H1 (cell line): ENCODE results near the gene P2RX7. TPM values are rescaled to one million over a fixed set of nuclear protein-coding genes. Genes with fewer than 3 reads are reported as not detected.

Experiments
- CTCF ChIA-PET: fragments of 300-600 bp; sonication (Branson Sonifier 250); formaldehyde crosslinking; loops from one replicate; lab custom pipeline; 2021; ENCODE audit not compliant: partially characterized antibody; lab: Charles Lee
- POLR2A ChIA-PET: fragments of 300-600 bp; sonication (Branson Sonifier 250); formaldehyde crosslinking; loops from one replicate; lab custom pipeline; 2021; ENCODE audit warnings: inconsistent platforms; ENCODE audit not compliant: partially characterized antibody; lab: Charles Lee
- DNase-seq, 2 experiments: peaks; one replicate each; pipeline versions ENCODE4 v3.0.0 to v3.0.0-alpha.2; 2010 to 2022; ENCODE audit warnings: low spot score in 2 of 2, low read depth in 1 of 2, mixed read lengths in 1 of 2
- FAIRE-seq: peaks from 2 replicates; lab custom pipeline; 2011; peaks lifted over from hg19 to GRCh38; lab: Jason Lieb, UNC
- H2AFZ ChIP-seq: 2 replicates; pipeline ENCODE4 v1.8.1; 2012; ENCODE audit warnings: low read length, inconsistent platforms
- H2AK5ac ChIP-seq: 2 replicates; pipeline ENCODE4 v1.6.1; 2013; ENCODE audit warnings: low read depth, low read length
- H2BK120ac ChIP-seq: replicated peaks from 2 replicates; pipeline ENCODE3; 2013; ENCODE audit warnings: low read depth, low read length, inconsistent platforms
- H2BK12ac ChIP-seq: 2 replicates; pipeline ENCODE4 v1.6.1; 2013; ENCODE audit warnings: low read depth, low read length
- H2BK15ac ChIP-seq: 2 replicates; pipeline ENCODE4 v1.6.1; 2013; ENCODE audit warnings: low read length
- H2BK20ac ChIP-seq: 2 replicates; pipeline ENCODE4 v1.6.1; 2013; ENCODE audit warnings: low read length
- H2BK5ac ChIP-seq: 2 replicates; pipeline ENCODE4 v1.6.1; 2013; ENCODE audit warnings: low read depth, low read length
- H3K14ac ChIP-seq: 2 replicates; pipeline ENCODE4 v1.6.1; 2013; ENCODE audit warnings: inconsistent platforms; ENCODE audit not compliant: insufficient read length
- H3K18ac ChIP-seq: 2 replicates; pipeline ENCODE4 v1.6.1; 2013; ENCODE audit warnings: low read length; ENCODE audit errors: extremely low read depth
- H3K23ac ChIP-seq: 2 replicates; pipeline ENCODE4 v1.6.1; 2013; ENCODE audit warnings: inconsistent platforms; ENCODE audit not compliant: insufficient read length
- H3K23me2 ChIP-seq: 2 replicates; pipeline ENCODE4 v1.6.1; 2013; ENCODE audit warnings: low read depth, low read length
- H3K27ac ChIP-seq: 2 replicates; pipeline ENCODE4 v1.6.1; 2011; ENCODE audit warnings: low read depth, low read length, inconsistent platforms
- H3K27me3 ChIP-seq, 4 experiments: replicated peaks in 1 of 4; 1 replicate in 1 of 4; 2 replicates in 3 of 4; pipeline versions ENCODE4 v1.6.1 to v1.8.1; 2011 to 2013; ENCODE audit warnings: low read length in 3 of 4, mild to moderate bottlenecking in 3 of 4, inconsistent platforms in 2 of 4, mixed read lengths in 2 of 4, moderate library complexity in 1 of 4; ENCODE audit not compliant: control insufficient read depth in 3 of 4, insufficient read depth in 3 of 4; ENCODE audit errors: extremely low read depth in 1 of 4
- H3K36me3 ChIP-seq, 4 experiments: 2 replicates each; pipeline versions ENCODE4 v1.6.1 to v1.8.1; 2011 to 2013; ENCODE audit warnings: mild to moderate bottlenecking in 4 of 4, low read length in 3 of 4, moderate library complexity in 2 of 4, control low read depth in 1 of 4, inconsistent platforms in 1 of 4; ENCODE audit not compliant: insufficient read depth in 4 of 4, control insufficient read depth in 2 of 4
- H3K4ac ChIP-seq: replicated peaks from 2 replicates; pipeline ENCODE3; 2013; ENCODE audit warnings: low read length, low read depth, mixed read lengths, inconsistent platforms; ENCODE audit not compliant: insufficient read length
- H3K4me1 ChIP-seq, 4 experiments: replicated peaks in 1 of 4; 1 replicate in 1 of 4; 2 replicates in 3 of 4; pipeline versions ENCODE4 v1.6.1 to v1.8.1; 2011 to 2013; ENCODE audit warnings: low read length in 3 of 4, inconsistent platforms in 2 of 4, mixed read lengths in 1 of 4; ENCODE audit not compliant: insufficient read depth in 4 of 4, control insufficient read depth in 3 of 4
- H3K4me2 ChIP-seq, 2 experiments: 2 replicates each; pipeline versions ENCODE4 v1.6.1 to v1.8.1; 2011 to 2013; ENCODE audit warnings: low read depth in 2 of 2, low read length in 2 of 2, control low read depth in 1 of 2, inconsistent platforms in 1 of 2, mild to moderate bottlenecking in 1 of 2; ENCODE audit not compliant: insufficient read depth in 1 of 2
- H3K4me3 ChIP-seq, 4 experiments: fragments of 200-600, 300-600 bp in 1 of 4; sonication (generic), shearing (Covaris generic), sonication (Bioruptor Twin) in 1 of 4; 2 replicates each; pipeline versions ENCODE4 v1.5.1 to v1.8.1; 2011 to 2016; ENCODE audit warnings: low read length in 4 of 4, low read depth in 3 of 4, control low read depth in 2 of 4, inconsistent platforms in 2 of 4, mild to moderate bottlenecking in 2 of 4, mixed read lengths in 1 of 4, moderate library complexity in 1 of 4; ENCODE audit not compliant: insufficient read depth in 2 of 4; ENCODE audit errors: extremely low read depth in 1 of 4
- H3K56ac ChIP-seq: replicated peaks from 2 replicates; pipeline ENCODE3; 2013; ENCODE audit warnings: low read depth, mild to moderate bottlenecking, mixed read lengths, low read length, inconsistent platforms; ENCODE audit not compliant: insufficient read length
- H3K79me1 ChIP-seq: 2 replicates; pipeline ENCODE4 v1.6.1; 2013; ENCODE audit warnings: low read depth, low read length, control low read depth
- H3K79me2 ChIP-seq, 2 experiments: 2 replicates each; pipeline versions ENCODE4 v1.6.1 to v1.8.1; 2012 to 2013; ENCODE audit warnings: low read length in 2 of 2, mild to moderate bottlenecking in 2 of 2, inconsistent platforms in 1 of 2; ENCODE audit not compliant: insufficient read depth in 2 of 2, control insufficient read depth in 1 of 2
- H3K9ac ChIP-seq, 4 experiments: replicated peaks in 1 of 4; 1 replicate in 1 of 4; 2 replicates in 3 of 4; pipeline versions ENCODE4 v1.6.1 to v1.8.1; 2011 to 2013; ENCODE audit warnings: low read depth in 3 of 4, low read length in 3 of 4, control low read depth in 2 of 4, mild to moderate bottlenecking in 2 of 4, moderate library complexity in 2 of 4, inconsistent platforms in 1 of 4; ENCODE audit errors: extremely low read depth in 1 of 4
- H3K9me3 ChIP-seq, 2 experiments: 2 replicates each; pipeline versions ENCODE4 v1.6.1 to v1.8.1; 2012 to 2013; ENCODE audit warnings: mild to moderate bottlenecking in 2 of 2, moderate library complexity in 2 of 2, control low read depth in 1 of 2, inconsistent platforms in 1 of 2, low read depth in 1 of 2, low read length in 1 of 2, mixed read lengths in 1 of 2; ENCODE audit not compliant: insufficient read depth in 2 of 2
- H4K20me1 ChIP-seq, 2 experiments: replicated peaks in 1 of 2; 2 replicates each; pipeline versions ENCODE3 to v1.8.1; 2011 to 2013; ENCODE audit warnings: inconsistent platforms in 2 of 2, low read length in 2 of 2, mild to moderate bottlenecking in 1 of 2; ENCODE audit not compliant: insufficient read depth in 2 of 2, control insufficient read depth in 1 of 2
- H4K5ac ChIP-seq: 2 replicates; pipeline ENCODE4 v1.6.1; 2013; ENCODE audit warnings: low read length, low read depth, mixed read lengths, inconsistent platforms; ENCODE audit not compliant: insufficient read length
- H4K8ac ChIP-seq: 2 replicates; pipeline ENCODE4 v1.8.0; 2013; ENCODE audit warnings: mild to moderate bottlenecking, moderate library complexity, low read length, inconsistent platforms; ENCODE audit not compliant: insufficient read depth; ENCODE audit errors: extremely low read depth
- H4K91ac ChIP-seq: replicated peaks from 2 replicates; pipeline ENCODE3; 2013; ENCODE audit warnings: low read length, mixed read lengths, inconsistent platforms; ENCODE audit not compliant: insufficient read length
- CTBP2 ChIP-seq: IDR thresholded peaks from 2 replicates; pipeline ENCODE4 v1.7.0; 2011; ENCODE audit warnings: borderline replicate concordance, mild to moderate bottlenecking, moderate library complexity, mixed read lengths, low read length; ENCODE audit not compliant: insufficient read depth, insufficient read length
- FOSL1 ChIP-seq: IDR thresholded peaks from 2 replicates; pipeline ENCODE4 v1.6.1; 2011; ENCODE audit warnings: mild to moderate bottlenecking, low read depth, low read length, moderate library complexity; ENCODE audit not compliant: insufficient read depth
- NRF1 ChIP-seq: IDR thresholded peaks from 2 replicates; pipeline ENCODE4 v1.6.1; 2011; ENCODE audit warnings: mild to moderate bottlenecking, low read depth, low read length, improper control_type of control experiment
- RBBP5 ChIP-seq: IDR thresholded peaks from 2 replicates; pipeline ENCODE4 v1.7.1; 2012; ENCODE audit warnings: low read depth, mild to moderate bottlenecking, inconsistent platforms, low read length, moderate library complexity, borderline replicate concordance
- SAP30 ChIP-seq: fragments of 300-600 bp; sonication (generic); IDR thresholded peaks from 2 replicates; pipeline ENCODE4 v1.7.1; 2012; ENCODE audit warnings: low read length, moderate library complexity, mild to moderate bottlenecking, inconsistent platforms; ENCODE audit not compliant: insufficient read depth, insufficient replicate concordance
- SP1 ChIP-seq: IDR thresholded peaks from 2 replicates; pipeline ENCODE4 v1.6.1; 2011; ENCODE audit warnings: low read depth, low read length
- WGBS, 2 experiments: shearing (Covaris generic) in 1 of 2; methylation state at CpG; one replicate each; pipeline versions ENCODE4 v1.1.6 to v1.1.7; 2013 to 2015; ENCODE audit warnings: low lambda C conversion rate in 2 of 2, mixed read lengths in 2 of 2, inconsistent platforms in 1 of 2, low coverage in 1 of 2, missing lambda C conversion rate in 1 of 2; ENCODE audit not compliant: insufficient replicate concordance in 2 of 2, insufficient coverage in 1 of 2, insufficient read length in 1 of 2; ENCODE audit errors: extremely low coverage in 1 of 2, missing lambda C conversion rate in 1 of 2; 5-methylcytosine and 5-hydroxymethylcytosine counted together
- polyA plus RNA-seq, 7 experiments: library from polyadenylated mRNA; depleted of rRNA in 3 of 7; stranded (reverse) in 5 of 7; unstranded in 2 of 7; fragments of >200 nt in 5 of 7; fragments of 200-250 nt in 2 of 7; gene quantifications; 1 replicate in 5 of 7; 2 replicates in 1 of 7; 4 replicates in 1 of 7; pipeline versions ENCODE4 v1.2.1 to v1.2.3, GENCODE V29; 2011 to 2013; ENCODE audit warnings: missing spikeins in 2 of 7, mixed read lengths in 2 of 7
- total RNA-seq: library from RNA; stranded (reverse); fragmentation: NEBNext Ultra II Directional; extraction: Animal tissue kit (Norgen Biotek cat#: 25700); gene quantifications from 2 replicates; pipeline ENCODE4 v1.2.1, GENCODE V29; 2021
- TF ChIP-seq, protein P1 (sequence below): IDR thresholded peaks from 2 replicates; pipeline ENCODE4 v1.6.1; 2012; ENCODE audit warnings: inconsistent platforms

Gene P2RX7
- total and polyA plus RNA-seq, 2 of the 8 experiments (the other 6 are each of a cell fraction or from before 2014, with no cell fraction given) = 0.38 to 0.56 TPM

DNA sequence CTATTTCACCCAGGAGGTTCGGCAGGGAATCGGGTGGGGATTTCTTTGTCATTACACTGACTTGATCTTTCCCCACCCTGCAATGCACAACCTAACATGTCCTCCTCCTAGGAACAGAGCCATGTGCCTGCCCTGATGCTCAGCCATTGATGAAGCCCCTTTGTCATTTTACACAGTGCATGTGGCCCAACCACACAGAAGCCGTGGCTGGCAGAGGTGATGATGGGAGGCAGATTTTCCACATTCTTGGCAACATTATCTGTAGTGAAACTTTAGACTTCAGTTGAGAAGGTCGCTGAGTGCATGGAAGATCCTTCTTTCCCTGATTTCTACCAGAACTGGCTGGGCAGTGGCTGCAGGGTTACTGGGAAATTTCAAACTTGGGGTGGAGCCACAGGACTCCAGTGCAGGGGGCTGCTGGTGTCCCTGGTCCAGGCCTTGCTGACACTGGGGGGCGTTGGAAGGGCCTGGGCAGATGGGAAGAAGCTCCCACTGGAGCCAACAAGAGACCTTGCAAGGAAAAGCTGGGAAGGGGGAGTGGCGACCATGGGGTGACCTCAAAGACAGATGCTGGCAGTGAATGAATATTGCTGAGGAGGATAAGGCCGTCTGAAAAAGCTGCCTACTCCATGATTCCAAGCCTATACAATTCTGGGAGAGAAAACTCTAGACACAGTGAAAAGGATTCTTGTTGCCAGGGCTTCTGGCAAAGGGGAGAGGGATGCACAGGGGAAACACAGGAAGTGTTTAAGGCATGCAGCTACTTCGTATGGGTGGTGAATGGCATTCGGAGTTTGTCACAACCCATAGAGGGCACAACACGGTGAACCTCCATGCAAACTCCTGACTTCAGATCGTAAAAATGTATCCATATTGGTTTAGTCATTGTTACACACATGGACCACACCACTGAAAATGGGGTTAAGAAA, 41.8 kb upstream of the P2RX7 start:
- ChIA-PET POLR2A (interaction anchor here (0.6 kb wide), 1 partner anchor 31 kb away, joined by 3 read pairs; no protein-coding TSS in a partner anchor), CTCF (interaction anchor here (0.5 to 1.6 kb wide), 4 partner anchors 10 to 119 kb away, joined by 3 to 7 read pairs (median 4); no protein-coding TSS in a partner anchor)
- no peak overlapping the region for H3K27ac ChIP-seq
- H3K9me3 ChIP-seq = no peaks in the 10 kb centered on the region; a peak in 1 of 4 replicates
- H3K4ac ChIP-seq = no peak overlapping the region
- no peak overlapping the region for H2AFZ ChIP-seq
- H3K79me2 ChIP-seq = no peaks in the 10 kb centered on the region
- no peak overlapping the region for H3K56ac ChIP-seq
- no peak overlapping the region for H3K18ac ChIP-seq
- H4K91ac ChIP-seq = no peak overlapping the region
- no peak overlapping the region for H4K5ac ChIP-seq
- no peak overlapping the region for H2AK5ac ChIP-seq
- no peak overlapping the region for H2BK12ac ChIP-seq
- H2BK20ac ChIP-seq = no peak overlapping the region
- no peak overlapping the region for H2BK15ac ChIP-seq
- DNase-seq = no peak
- no peak overlapping the region; the same call in 1 of the 2 replicates for H2BK5ac ChIP-seq
- H3K14ac ChIP-seq = no peak overlapping the region
- H2BK120ac ChIP-seq = no peak overlapping the region
- peaks cover 4% of the 10 kb centered on the region; the same call in 1 of the 2 replicates for H3K23me2 ChIP-seq
- peaks cover 0 to 7% (median under 1%) of the 10 kb centered on the region in 4 experiments; a peak in 1 of 7 replicates for H3K4me1 ChIP-seq
- no peak overlapping the region for H3K23ac ChIP-seq
- TF ChIP-seq NRF1 (no peak), SAP30 (no peak), FOSL1 (no peak), CTBP2 (no peak), SP1 (no peak), RBBP5 (no peak)
- TF ChIP-seq, protein P1, sequence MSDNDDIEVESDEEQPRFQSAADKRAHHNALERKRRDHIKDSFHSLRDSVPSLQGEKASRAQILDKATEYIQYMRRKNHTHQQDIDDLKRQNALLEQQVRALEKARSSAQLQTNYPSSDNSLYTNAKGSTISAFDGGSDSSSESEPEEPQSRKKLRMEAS = 0 out of 2 replicates have a peak, but pooled peaks have one; percentile 15
- TF ChIP-seq, all 59 proteins: peak for 1
- Histone ChIP-seq H3K27me3 (peaks cover 0 to 7% (median 5%) of the 10 kb centered on the region in 4 experiments; a peak in 6 of 7 replicates), H3K36me3 (no peaks in the 10 kb centered on the region), H3K4me3 (no peak overlapping the region), H4K8ac (no peak overlapping the region; the same call in 1 of the 2 replicates), H3K9ac (no peak overlapping the region), H3K4me2 (no peak overlapping the region), H4K20me1 (no peaks in the 10 kb centered on the region), H3K79me1 (no peaks in the 10 kb centered on the region)
- WGBS, 2 experiments = 80% methylated on average over 11 of the region's 11 CpGs; no CpG with 5 or more reads in 1 of the 2 experiments
- no peak for FAIRE-seq
